Measurements from ENCODE around the gene COMMD6. TPM values are rescaled to one million over a fixed set of nuclear protein-coding genes. Genes with fewer than 3 reads are reported as not detected.

COMMD6 gene
- total and polyA plus RNA-seq, 2 of the 4 experiments (the other 2 are of a cell fraction), result 63.5 to 144 TPM

GRCh38 chr13:75550159-75550567 lies 12.5 kb upstream of the COMMD6 start:
- BruUV-seq (replicated peaks), result TSS peak; percentile 62
- H3K4me2 ChIP-seq (ENCODE audit: low read depth, low read length), result peak overlapping the region; percentile 84
- no peak overlapping the region for H2BK5ac ChIP-seq (ENCODE audit: low read depth, low read length, poor library complexity, severe bottlenecking)
- intact Hi-C loops (cut with micrococcal nuclease) (no loop called here), in situ Hi-C loops (cut with MboI; ENCODE audit: low sequenced_read_pairs) (loop anchor here (25.0 kb wide), 2 partner anchors 262 to 912 kb away; no protein-coding TSS in a partner anchor), dilution Hi-C loops (cut with HindIII; ENCODE audit: low sequenced_read_pairs, unreplicated experiment) (no loop called here)
- H4K20me1 ChIP-seq (ENCODE audit: insufficient read depth, low read length), result no peaks in the 10 kb centered on the region
- H3K4me1 ChIP-seq (ENCODE audit: control insufficient read depth, insufficient read depth, low read length), result peaks cover under 1% of the 10 kb centered on the region; the same call in 1 of the 2 replicates
- peak overlapping the region; percentile 84 for H2AK9ac ChIP-seq (replicated peaks; ENCODE audit: low read depth, low read length, poor library complexity)
- H2AK5ac ChIP-seq (ENCODE audit: low read depth, low read length), result peak overlapping the region; percentile 9; the same call in 1 of the 2 replicates
- H3K9me3 ChIP-seq (ENCODE audit: control insufficient read depth, insufficient read depth, low read length), result no peaks in the 10 kb centered on the region
- no peak overlapping the region; the same call in 2 of the 3 replicates for H2BK15ac ChIP-seq (ENCODE audit: low read depth, low read length)
- H3K9ac ChIP-seq (ENCODE audit: low read depth, low read length), result peak overlapping the region; percentile 72
- peak overlapping the region; percentile 70 for H3K14ac ChIP-seq (replicated peaks; ENCODE audit: low read depth, low read length)
- peak overlapping the region; percentile 94 for H2AFZ ChIP-seq (replicated peaks; ENCODE audit: low read length, poor library complexity)
- peaks cover 2% of the 10 kb centered on the region for H3K36me3 ChIP-seq (ENCODE audit: control insufficient read depth, insufficient read depth, low read length)
- TF ChIP-seq, protein P1, sequence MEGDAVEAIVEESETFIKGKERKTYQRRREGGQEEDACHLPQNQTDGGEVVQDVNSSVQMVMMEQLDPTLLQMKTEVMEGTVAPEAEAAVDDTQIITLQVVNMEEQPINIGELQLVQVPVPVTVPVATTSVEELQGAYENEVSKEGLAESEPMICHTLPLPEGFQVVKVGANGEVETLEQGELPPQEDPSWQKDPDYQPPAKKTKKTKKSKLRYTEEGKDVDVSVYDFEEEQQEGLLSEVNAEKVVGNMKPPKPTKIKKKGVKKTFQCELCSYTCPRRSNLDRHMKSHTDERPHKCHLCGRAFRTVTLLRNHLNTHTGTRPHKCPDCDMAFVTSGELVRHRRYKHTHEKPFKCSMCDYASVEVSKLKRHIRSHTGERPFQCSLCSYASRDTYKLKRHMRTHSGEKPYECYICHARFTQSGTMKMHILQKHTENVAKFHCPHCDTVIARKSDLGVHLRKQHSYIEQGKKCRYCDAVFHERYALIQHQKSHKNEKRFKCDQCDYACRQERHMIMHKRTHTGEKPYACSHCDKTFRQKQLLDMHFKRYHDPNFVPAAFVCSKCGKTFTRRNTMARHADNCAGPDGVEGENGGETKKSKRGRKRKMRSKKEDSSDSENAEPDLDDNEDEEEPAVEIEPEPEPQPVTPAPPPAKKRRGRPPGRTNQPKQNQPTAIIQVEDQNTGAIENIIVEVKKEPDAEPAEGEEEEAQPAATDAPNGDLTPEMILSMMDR (conservative IDR thresholded peaks at IDR 0.05; ENCODE audit: low read depth, low read length), result no peak; the same call in 1 of the 2 replicates
- no peak for TF ChIP-seq POLR2A (IDR thresholded peaks at IDR 0.05; ENCODE audit: low read depth, low read length)
- no peak for TF ChIP-seq BHLHE40 (IDR thresholded peaks at IDR 0.05; ENCODE audit: low read depth, low read length)
- TF ChIP-seq CEBPB (IDR thresholded peaks at IDR 0.05; ENCODE audit: low read depth, low read length), result peak; percentile 57; the same call in 1 of the 2 replicates
- no peak for TF ChIP-seq MXI1 (IDR thresholded peaks at IDR 0.05; ENCODE audit: borderline replicate concordance, low read depth, low read length)
- H2BK20ac ChIP-seq (ENCODE audit: low read depth, low read length), result no peak overlapping the region
- no peak overlapping the region for H4K5ac ChIP-seq (ENCODE audit: low read depth, low read length)
- H3K18ac ChIP-seq (ENCODE audit: low read depth, low read length), result no peak overlapping the region
- H3K27ac ChIP-seq (ENCODE audit: insufficient read depth, low read length), result peak overlapping the region; percentile 94
- no peaks in the 10 kb centered on the region for H3K27me3 ChIP-seq (ENCODE audit: control insufficient read depth, insufficient read depth, low read length)
- DNase-seq (peak; percentile 87), ATAC-seq (ENCODE audit: low read depth) (peak; percentile 31)
- H3K4ac ChIP-seq (ENCODE audit: low read depth, low read length), result peak overlapping the region; percentile 72
- peak overlapping the region; percentile 78; the same call in 1 of the 2 replicates for H3K23ac ChIP-seq (ENCODE audit: low read depth, low read length)
- ChIA-PET CTCF (interaction anchor here (0.6 kb wide), 1 partner anchor 126 kb away, joined by 3 read pairs; no protein-coding TSS in a partner anchor), POLR2A (ENCODE audit: unreplicated experiment) (interaction anchor here (0.6 kb wide), 1 partner anchor 12 kb away, joined by 3 read pairs; the partner anchor contains the start of gene COMMD6)
- WGBS, 2 experiments (ENCODE audit: extremely low coverage in 2 of 2, insufficient read length in 1 of 2), result 4% methylated on average over 4 of the region's 10 CpGs; no CpG with 5 or more reads in 1 of the 2 experiments
- peak overlapping the region; percentile 58 for H3K56ac ChIP-seq (ENCODE audit: extremely low read depth, insufficient read depth, low read length)
- H4K91ac ChIP-seq (ENCODE audit: insufficient read depth, low read depth, low read length), result peak overlapping the region; percentile 27; the same call in 1 of the 2 replicates
- H4K8ac ChIP-seq (ENCODE audit: low read depth in 2 of 2, low read length in 2 of 2), result peak overlapping the region; percentile 39 to 57; a peak in 3 of 4 replicates
- peaks cover 7 to 23% of the 10 kb centered on the region in 2 experiments; a peak in 2 of 4 replicates for H3K79me1 ChIP-seq (ENCODE audit: low read depth in 1 of 2, low read length in 2 of 2)
- H3K4me3 ChIP-seq (ENCODE audit: insufficient read depth, low read depth, low read length), result peak overlapping the region; percentile 83
- H3K9me1 ChIP-seq (ENCODE audit: insufficient read depth, low read length), result peaks cover 3% of the 10 kb centered on the region; the same call in 1 of the 2 replicates
- no peak overlapping the region; the same call in 1 of the 2 replicates for H2BK120ac ChIP-seq (ENCODE audit: low read depth, low read length)

All from IMR-90 (cell line).